SK-N-SH (cell line): ENCODE measurements around the gene PSMC3. TPM values are rescaled to one million over a fixed set of nuclear protein-coding genes. Genes with fewer than 3 reads are reported as not detected.

Source experiments
- CTCF ChIA-PET: fragments of 300-600, 350-600 bp; formaldehyde crosslinking; extraction: SDS; loops from one replicate; lab custom pipeline; 2021; lab: Yijun Ruan, JAX
- POLR2A ChIA-PET: fragments of 350-600 bp; sonication (Branson Sonifier 250); formaldehyde crosslinking; extraction: SDS; loops from one replicate; lab custom pipeline; 2020; ENCODE audit warnings: antibody characterized with exemption, inconsistent platforms; lab: Yijun Ruan, JAX
- DNase-seq: peaks from one replicate; pipeline ENCODE4 v3.0.0; 2012
- H2AFZ ChIP-seq: fragments of 200-600 bp; sonication (generic); 2 replicates; pipeline ENCODE4 v1.8.1; 2016; ENCODE audit warnings: antibody characterized with exemption, mild to moderate bottlenecking, low read depth
- H3F3A ChIP-seq: fragments of 200-600 bp; sonication (generic); replicated peaks from 2 replicates; pipeline ENCODE3; 2016; ENCODE audit warnings: antibody characterized with exemption, mild to moderate bottlenecking; ENCODE audit not compliant: insufficient read depth
- H3K27ac ChIP-seq, 2 experiments: fragments of 200-500 bp in 1 of 2; fragments of 200-600 bp in 1 of 2; sonication (Bioruptor generic) in 1 of 2; sonication (generic), shearing (Covaris generic) in 1 of 2; 2 replicates each; pipeline versions ENCODE4 v1.5.1 to v1.6.1; 2014 to 2016; ENCODE audit warnings: low read depth in 2 of 2, inconsistent platforms in 1 of 2, low read length in 1 of 2, mild to moderate bottlenecking in 1 of 2, mixed read lengths in 1 of 2
- H3K27me3 ChIP-seq: fragments of 200-600 bp; sonication (generic), shearing (Covaris generic); 2 replicates; pipeline ENCODE4 v1.6.1; 2016; ENCODE audit warnings: mixed run types; ENCODE audit not compliant: insufficient read depth
- H3K36me3 ChIP-seq, 2 experiments: fragments of 200-500 bp in 1 of 2; fragments of 200-600 bp in 1 of 2; sonication (Bioruptor generic) in 1 of 2; sonication (generic) in 1 of 2; replicated peaks in 1 of 2; 2 replicates each; pipeline versions ENCODE3 to v1.5.1; 2014 to 2016; ENCODE audit warnings: low read length in 1 of 2, mild to moderate bottlenecking in 1 of 2; ENCODE audit not compliant: insufficient read depth in 2 of 2, control insufficient read depth in 1 of 2
- H3K4me1 ChIP-seq, 2 experiments: fragments of 200-500 bp in 1 of 2; fragments of 200-600 bp in 1 of 2; sonication (Bioruptor generic) in 1 of 2; sonication (generic), shearing (Covaris generic) in 1 of 2; 2 replicates each; pipeline versions ENCODE4 v1.5.1 to v1.6.1; 2014 to 2016; ENCODE audit warnings: low read depth in 1 of 2, low read length in 1 of 2, mixed run types in 1 of 2; ENCODE audit not compliant: insufficient read depth in 2 of 2, control insufficient read depth in 1 of 2
- H3K4me2 ChIP-seq: fragments of 200-600 bp; sonication (generic), shearing (Covaris generic); 2 replicates; pipeline ENCODE4 v1.6.1; 2017; ENCODE audit warnings: mixed run types
- H3K4me3 ChIP-seq, 2 experiments: fragments of 200-500 bp in 1 of 2; fragments of 200-600 bp in 1 of 2; sonication (Bioruptor generic) in 1 of 2; sonication (generic), shearing (Covaris generic) in 1 of 2; 2 replicates each; pipeline versions ENCODE4 v1.5.1 to v1.8.1; 2014 to 2016; ENCODE audit warnings: low read depth in 2 of 2, inconsistent platforms in 1 of 2, low read length in 1 of 2, mild to moderate bottlenecking in 1 of 2, mixed read lengths in 1 of 2, moderate library complexity in 1 of 2
- H3K79me2 ChIP-seq: fragments of 200-600 bp; sonication (generic); 2 replicates; pipeline ENCODE4 v1.8.1; 2017; ENCODE audit warnings: mild to moderate bottlenecking; ENCODE audit not compliant: insufficient read depth
- H3K9ac ChIP-seq: fragments of 200-600 bp; sonication (generic); 2 replicates; pipeline ENCODE4 v1.6.1; 2017; ENCODE audit warnings: mixed run types
- H3K9me2 ChIP-seq: fragments of 200-600 bp; sonication (generic); 2 replicates; pipeline ENCODE4 v1.6.1; 2017; ENCODE audit warnings: mixed run types
- H3K9me3 ChIP-seq: fragments of 200-600 bp; sonication (generic); 2 replicates; pipeline ENCODE4 v1.6.1; 2017; ENCODE audit warnings: mixed run types, mild to moderate bottlenecking, moderate library complexity
- H4K20me1 ChIP-seq: fragments of 200-600 bp; sonication (generic); 2 replicates; pipeline ENCODE4 v1.6.1; 2017; ENCODE audit warnings: mild to moderate bottlenecking, mixed run types; ENCODE audit not compliant: insufficient read depth
- EZH2phosphoT487 ChIP-seq: fragments of 200-600 bp; sonication (generic); IDR thresholded peaks from 2 replicates; pipeline ENCODE4 v1.6.1; 2017; ENCODE audit warnings: low read depth, mixed run types, mild to moderate bottlenecking, antibody characterized with exemption, moderate library complexity, borderline replicate concordance
- FOSL2 ChIP-seq: IDR thresholded peaks from 2 replicates; pipeline ENCODE4 v1.4.0; 2012; ENCODE audit warnings: low read depth, mild to moderate bottlenecking, moderate library complexity, borderline replicate concordance
- FOXM1 ChIP-seq: IDR thresholded peaks from 2 replicates; pipeline ENCODE4 v1.4.0; 2012; ENCODE audit warnings: low read depth, mild to moderate bottlenecking
- GATA2 ChIP-seq: sonication (generic); formaldehyde crosslinking; IDR thresholded peaks from 2 replicates; pipeline ENCODE4 v1.5.0; 2020; ENCODE audit warnings: mild to moderate bottlenecking, missing genetic modification reagents
- JUND ChIP-seq: IDR thresholded peaks from 2 replicates; pipeline ENCODE4 v1.4.0; 2012
- MEF2A ChIP-seq: IDR thresholded peaks from 2 replicates; pipeline ENCODE4 v1.4.0; 2012; ENCODE audit warnings: low read depth, borderline replicate concordance
- RFX5 ChIP-seq: IDR thresholded peaks from 2 replicates; pipeline ENCODE4 v1.6.1; 2012; ENCODE audit warnings: mild to moderate bottlenecking, improper control_type of control experiment, low read length
- SMC3 ChIP-seq: IDR thresholded peaks from 2 replicates; pipeline ENCODE4 v1.6.1; 2012; ENCODE audit warnings: low read depth, low read length, improper control_type of control experiment
- TAF1 ChIP-seq: IDR thresholded peaks from 2 replicates; pipeline ENCODE4 v1.6.1; 2012; ENCODE audit warnings: low read depth, mild to moderate bottlenecking, low read length, moderate library complexity, borderline replicate concordance
- TEAD4 ChIP-seq: IDR thresholded peaks from 2 replicates; pipeline ENCODE4 v1.4.0; 2012; ENCODE audit warnings: mild to moderate bottlenecking, borderline replicate concordance; ENCODE audit not compliant: insufficient read depth
- USF2 ChIP-seq: fragments of 150-350 bp; IDR thresholded peaks from 2 replicates; pipeline ENCODE4 v1.6.1; 2017; ENCODE audit warnings: antibody characterized with exemption, low read length, low read depth, borderline replicate concordance
- ZBTB33 ChIP-seq: IDR thresholded peaks from 2 replicates; pipeline ENCODE4 v1.4.0; 2012; ENCODE audit warnings: low read depth, borderline replicate concordance
- WGBS: methylation state at CpG from one replicate; pipeline ENCODE4 v1.1.6; 2017; ENCODE audit warnings: low lambda C conversion rate; 5-methylcytosine and 5-hydroxymethylcytosine counted together
- polyA plus RNA-seq, 3 experiments: library from polyadenylated mRNA; depleted of rRNA; stranded (reverse); fragments of >200 nt; gene quantifications; 2 replicates each; pipeline ENCODE4 v1.2.3, GENCODE V29; 2012
- small RNA-seq, 7 experiments: library from RNA; depleted of rRNA; stranded (forward); fragments of <200 nt; gene quantifications; one replicate each; pipeline ENCODE3, GENCODE V24; 2012

Gene PSMC3
- polyA plus RNA-seq, 1 of the 3 experiments (the other 2 are of a cell fraction) = 184 TPM

DNA sequence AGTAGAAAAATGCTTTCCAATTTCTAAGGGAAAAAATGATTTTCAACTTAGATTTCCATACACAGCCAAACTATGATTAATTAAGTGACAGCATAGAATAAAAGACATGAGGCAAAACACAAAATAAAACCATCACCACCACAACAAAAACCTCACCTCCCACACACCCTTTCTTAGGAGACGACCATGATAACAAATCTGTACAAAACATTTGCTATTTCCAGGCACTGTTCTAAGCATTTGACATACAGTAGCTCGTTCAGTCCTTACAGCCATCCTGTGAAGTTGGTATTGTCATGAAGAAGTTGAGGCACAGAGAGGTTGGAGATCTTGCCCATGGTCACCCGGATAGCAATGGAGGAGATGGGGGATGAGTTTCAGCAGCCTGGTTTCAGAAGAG, 56.6 kb downstream of the PSMC3 start:
- POLR2A ChIA-PET = no interaction called here
- Histone ChIP-seq H3K4me3 (no peak overlapping the region), H4K20me1 (no peaks in the 10 kb centered on the region), H3K27ac (no peak overlapping the region), H3K9ac (no peak overlapping the region), H3K27me3 (no peaks in the 10 kb centered on the region), H3K79me2 (no peaks in the 10 kb centered on the region), H3K4me1 (peaks cover 0 to 2% of the 10 kb centered on the region in 2 experiments; a peak in 1 of 4 replicates), H3K9me3 (no peaks in the 10 kb centered on the region), H3K4me2 (no peak overlapping the region), H2AFZ (no peak overlapping the region), H3K36me3 (no peaks in the 10 kb centered on the region), H3F3A (no peaks in the 10 kb centered on the region), H3K9me2 (no peaks in the 10 kb centered on the region)
- no peak for TF ChIP-seq MEF2A
- TF ChIP-seq GATA2 (CRISPR knock-in tag) = no peak
- TF ChIP-seq SMC3 = no peak
- no peak for TF ChIP-seq USF2
- no peak for TF ChIP-seq FOXM1
- TF ChIP-seq TAF1 = no peak
- TF ChIP-seq ZBTB33 = no peak
- TF ChIP-seq TEAD4 = no peak
- no peak for TF ChIP-seq JUND
- no peak for TF ChIP-seq RFX5
- no peak for TF ChIP-seq EZH2phosphoT487
- no peak for TF ChIP-seq FOSL2
- no peak for DNase-seq
- CTCF ChIA-PET = interaction anchor here (0.6 to 7.4 kb wide), 4 partner anchors 15 to 168 kb away, joined by 3 to 239 read pairs (median 3); partner anchors contain the start of gene SLC39A13
- 52% methylated on average over 3 of the region's 3 CpGs for WGBS

Small RNA genes lying within 50 kb of the gene (small RNA-seq; reads per million reads assigned to genes)
- 0 reads per million in 7 experiments for gene MIR4487

Other genes starting within 250 kb of the PSMC3 start
- 52.5 and 64.0 TPM in 2 replicates for gene ARFGAP2, start 249.6 kb downstream of the PSMC3 start, polyA plus RNA-seq (2012; rRNA removed)
- 24.4 and 31.1 TPM in 2 replicates for gene PACSIN3, start 240.0 kb downstream of the PSMC3 start, polyA plus RNA-seq (2012; rRNA removed)
- 83.5 and 95.5 TPM in 2 replicates for gene DDB2, start 211.5 kb downstream of the PSMC3 start, polyA plus RNA-seq (2012; rRNA removed)
- 15.9 and 17.5 TPM in 2 replicates for gene ACP2, start 177.6 kb downstream of the PSMC3 start, polyA plus RNA-seq (2012; rRNA removed)
- 6.3 and 7.3 TPM in 2 replicates for gene NR1H3, start 168.4 kb downstream of the PSMC3 start, polyA plus RNA-seq (2012; rRNA removed)
- 10.6 and 16.4 TPM in 2 replicates for gene MADD, start 156.3 kb downstream of the PSMC3 start, polyA plus RNA-seq (2012; rRNA removed)
- not detected in 2 replicates for gene MYBPC3, start 73.7 kb downstream of the PSMC3 start, polyA plus RNA-seq (2012; rRNA removed)
- gene SPI1, start 47.9 kb downstream of the PSMC3 start, polyA plus RNA-seq (2012; rRNA removed) = 0.19 TPM in 1 of 2 replicates, not detected in the other
- gene SLC39A13, start 17.8 kb downstream of the PSMC3 start, polyA plus RNA-seq (2012; rRNA removed) = 65.5 and 70.7 TPM in 2 replicates
- gene RAPSN, start 22.7 kb upstream of the PSMC3 start, polyA plus RNA-seq (2012; rRNA removed) = 0.07 and 0.23 TPM in 2 replicates
- 47.5 and 69.3 TPM in 2 replicates for gene CELF1, start 126.7 kb upstream of the PSMC3 start, polyA plus RNA-seq (2012; rRNA removed)
- gene PTPMT1, start 139.2 kb upstream of the PSMC3 start, polyA plus RNA-seq (2012; rRNA removed) = 64.4 and 69.0 TPM in 2 replicates
- 16.8 and 24.6 TPM in 2 replicates for gene KBTBD4, start 152.5 kb upstream of the PSMC3 start, polyA plus RNA-seq (2012; rRNA removed)
- gene NDUFS3, start 152.6 kb upstream of the PSMC3 start, polyA plus RNA-seq (2012; rRNA removed) = 150 and 163 TPM in 2 replicates
- gene FAM180B, start 160.2 kb upstream of the PSMC3 start, polyA plus RNA-seq (2012; rRNA removed) = not detected in 2 replicates
- 0.06 and 0.08 TPM in 2 replicates for gene C1QTNF4, start 168.0 kb upstream of the PSMC3 start, polyA plus RNA-seq (2012; rRNA removed)
- gene MTCH2, start 216.1 kb upstream of the PSMC3 start, polyA plus RNA-seq (2012; rRNA removed) = 115 and 132 TPM in 2 replicates